22Rv1 (cell line): Measurements from ENCODE around the gene ADH4.
"Not testable (repeated sequence)": the region's sequence is repeated elsewhere in the genome, so short reads cannot be mapped to it uniquely, and the experiment has no call there.

Source experiments
- ZFX ChIP-seq: fragments of 450-650 bp; IDR thresholded peaks from 2 replicates; pipeline ENCODE4 v1.6.1; 2017; ENCODE audit warnings: antibody characterized with exemption, borderline replicate concordance
- TF ChIP-seq, protein P1 (sequence below): fragments of 450-650 bp; IDR thresholded peaks from 2 replicates; pipeline ENCODE4 v1.5.1; 2017; ENCODE audit warnings: mild to moderate bottlenecking

DNA sequence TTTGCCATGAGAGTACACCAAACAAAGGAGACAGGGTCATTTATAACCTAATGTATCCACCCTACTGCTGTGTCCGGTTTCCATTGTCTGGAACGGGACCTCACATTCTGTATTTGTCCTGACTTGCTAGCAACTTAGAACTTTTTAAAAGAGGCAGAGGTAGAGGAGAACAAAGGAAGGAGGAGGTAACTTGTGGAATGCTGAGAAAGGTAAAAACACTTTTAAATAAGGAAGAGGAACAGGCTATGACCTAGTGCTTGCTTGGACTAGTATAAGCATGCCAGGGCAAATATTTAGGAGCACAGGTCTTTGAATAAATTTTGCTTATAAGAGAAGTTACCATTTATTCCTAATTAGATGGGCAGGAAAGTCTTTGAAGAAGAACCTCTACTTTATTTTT, 52.3 kb downstream of the ADH4 start:
- TF ChIP-seq, protein P1, sequence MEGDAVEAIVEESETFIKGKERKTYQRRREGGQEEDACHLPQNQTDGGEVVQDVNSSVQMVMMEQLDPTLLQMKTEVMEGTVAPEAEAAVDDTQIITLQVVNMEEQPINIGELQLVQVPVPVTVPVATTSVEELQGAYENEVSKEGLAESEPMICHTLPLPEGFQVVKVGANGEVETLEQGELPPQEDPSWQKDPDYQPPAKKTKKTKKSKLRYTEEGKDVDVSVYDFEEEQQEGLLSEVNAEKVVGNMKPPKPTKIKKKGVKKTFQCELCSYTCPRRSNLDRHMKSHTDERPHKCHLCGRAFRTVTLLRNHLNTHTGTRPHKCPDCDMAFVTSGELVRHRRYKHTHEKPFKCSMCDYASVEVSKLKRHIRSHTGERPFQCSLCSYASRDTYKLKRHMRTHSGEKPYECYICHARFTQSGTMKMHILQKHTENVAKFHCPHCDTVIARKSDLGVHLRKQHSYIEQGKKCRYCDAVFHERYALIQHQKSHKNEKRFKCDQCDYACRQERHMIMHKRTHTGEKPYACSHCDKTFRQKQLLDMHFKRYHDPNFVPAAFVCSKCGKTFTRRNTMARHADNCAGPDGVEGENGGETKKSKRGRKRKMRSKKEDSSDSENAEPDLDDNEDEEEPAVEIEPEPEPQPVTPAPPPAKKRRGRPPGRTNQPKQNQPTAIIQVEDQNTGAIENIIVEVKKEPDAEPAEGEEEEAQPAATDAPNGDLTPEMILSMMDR: not testable (repeated sequence)
- TF ChIP-seq ZFX: not testable (repeated sequence)
